ENCODE results near the gene LTBP2. TPM values are rescaled to one million over a fixed set of nuclear protein-coding genes. Genes with fewer than 3 reads are reported as not detected.
"Not testable (repeated sequence)": the region's sequence is repeated elsewhere in the genome, so short reads cannot be mapped to it uniquely, and the experiment has no call there.

Gene LTBP2
- total RNA-seq, 4 donors from 2014 or later = 81.3 to 240 (median 189) TPM

DNA sequence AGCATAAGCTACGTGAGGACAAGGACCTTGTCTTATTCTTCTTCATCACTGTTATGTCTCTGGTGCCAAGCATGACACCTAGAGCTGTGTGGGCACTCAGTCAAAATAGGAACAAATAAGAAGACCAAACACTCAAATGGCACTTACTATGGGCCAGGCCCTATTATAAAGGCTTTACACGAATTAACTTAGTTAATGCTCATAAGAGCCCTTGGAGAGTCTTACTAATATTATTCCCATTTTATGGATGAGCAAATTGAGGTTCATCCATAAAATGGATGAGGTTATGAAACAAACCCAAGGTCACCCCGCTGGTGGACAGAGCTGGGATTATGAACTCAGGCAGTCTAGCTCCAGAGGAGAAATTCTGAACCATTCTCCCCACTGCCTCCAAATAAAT is 70.8 kb downstream of the LTBP2 start:
- H3K4me1 ChIP-seq = peaks cover 22 to 29% of the 10 kb centered on the region in 2 donors
- DNase-seq = no peak
- peak overlapping the region in 2 of 3 donors; percentile 25 to 32 for H3K27ac ChIP-seq
- TF ChIP-seq POLR2A (IDR thresholded peaks at IDR 0.05) = no peak
- TF ChIP-seq, protein P1, sequence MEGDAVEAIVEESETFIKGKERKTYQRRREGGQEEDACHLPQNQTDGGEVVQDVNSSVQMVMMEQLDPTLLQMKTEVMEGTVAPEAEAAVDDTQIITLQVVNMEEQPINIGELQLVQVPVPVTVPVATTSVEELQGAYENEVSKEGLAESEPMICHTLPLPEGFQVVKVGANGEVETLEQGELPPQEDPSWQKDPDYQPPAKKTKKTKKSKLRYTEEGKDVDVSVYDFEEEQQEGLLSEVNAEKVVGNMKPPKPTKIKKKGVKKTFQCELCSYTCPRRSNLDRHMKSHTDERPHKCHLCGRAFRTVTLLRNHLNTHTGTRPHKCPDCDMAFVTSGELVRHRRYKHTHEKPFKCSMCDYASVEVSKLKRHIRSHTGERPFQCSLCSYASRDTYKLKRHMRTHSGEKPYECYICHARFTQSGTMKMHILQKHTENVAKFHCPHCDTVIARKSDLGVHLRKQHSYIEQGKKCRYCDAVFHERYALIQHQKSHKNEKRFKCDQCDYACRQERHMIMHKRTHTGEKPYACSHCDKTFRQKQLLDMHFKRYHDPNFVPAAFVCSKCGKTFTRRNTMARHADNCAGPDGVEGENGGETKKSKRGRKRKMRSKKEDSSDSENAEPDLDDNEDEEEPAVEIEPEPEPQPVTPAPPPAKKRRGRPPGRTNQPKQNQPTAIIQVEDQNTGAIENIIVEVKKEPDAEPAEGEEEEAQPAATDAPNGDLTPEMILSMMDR (IDR thresholded peaks at IDR 0.05) = no peak
- intact Hi-C loops (cut with DNase I) = no loop called here
- no peaks in the 10 kb centered on the region for H3K36me3 ChIP-seq
- H3K4me3 ChIP-seq (replicated peaks in 1 of 3) = no peak overlapping the region
- H3K9me3 ChIP-seq = no peaks in the 10 kb centered on the region
- H3K27me3 ChIP-seq = no peaks in the 10 kb centered on the region
- 91 to 95% methylated on average over 3 of the region's 3 CpGs for WGBS, 2 donors

DNA sequence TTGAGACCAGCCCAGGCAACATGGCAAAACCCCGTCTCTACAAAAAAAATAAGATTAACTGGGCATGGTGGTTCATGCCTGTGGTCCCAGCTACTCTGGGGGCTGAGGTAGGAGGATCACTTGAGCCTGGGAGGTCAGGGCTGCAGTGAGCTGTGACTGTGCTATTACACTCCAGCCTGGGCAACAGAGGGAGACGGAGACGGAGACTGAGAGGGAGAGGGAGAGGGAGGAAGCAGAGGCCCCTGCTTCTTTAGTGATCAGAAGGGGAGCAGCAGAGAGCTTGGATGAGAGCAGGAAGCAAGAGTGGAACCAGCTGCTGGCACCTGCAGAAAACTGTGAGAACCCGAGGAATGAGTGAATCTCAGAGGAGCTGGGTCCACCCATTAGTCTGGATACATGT is 72.5 kb downstream of the LTBP2 start:
- Histone ChIP-seq H3K27ac (peak overlapping the region; percentile 38 to 71 (median 54)), H3K36me3 (no peaks in the 10 kb centered on the region), H3K27me3 (no peaks in the 10 kb centered on the region), H3K9me3 (no peaks in the 10 kb centered on the region), H3K4me3 (replicated peaks in 1 of 3) (no peak overlapping the region), H3K4me1 (peaks cover 9 to 13% of the 10 kb centered on the region in 2 donors)
- no peak for TF ChIP-seq POLR2A (IDR thresholded peaks at IDR 0.05)
- TF ChIP-seq, protein P1 (IDR thresholded peaks at IDR 0.05) = no peak
- intact Hi-C loops (cut with DNase I) = no loop called here
- peak; percentile 70 to 73 for DNase-seq
- WGBS, 2 donors = 34 to 50% methylated on average over 4 of the region's 4 CpGs

DNA sequence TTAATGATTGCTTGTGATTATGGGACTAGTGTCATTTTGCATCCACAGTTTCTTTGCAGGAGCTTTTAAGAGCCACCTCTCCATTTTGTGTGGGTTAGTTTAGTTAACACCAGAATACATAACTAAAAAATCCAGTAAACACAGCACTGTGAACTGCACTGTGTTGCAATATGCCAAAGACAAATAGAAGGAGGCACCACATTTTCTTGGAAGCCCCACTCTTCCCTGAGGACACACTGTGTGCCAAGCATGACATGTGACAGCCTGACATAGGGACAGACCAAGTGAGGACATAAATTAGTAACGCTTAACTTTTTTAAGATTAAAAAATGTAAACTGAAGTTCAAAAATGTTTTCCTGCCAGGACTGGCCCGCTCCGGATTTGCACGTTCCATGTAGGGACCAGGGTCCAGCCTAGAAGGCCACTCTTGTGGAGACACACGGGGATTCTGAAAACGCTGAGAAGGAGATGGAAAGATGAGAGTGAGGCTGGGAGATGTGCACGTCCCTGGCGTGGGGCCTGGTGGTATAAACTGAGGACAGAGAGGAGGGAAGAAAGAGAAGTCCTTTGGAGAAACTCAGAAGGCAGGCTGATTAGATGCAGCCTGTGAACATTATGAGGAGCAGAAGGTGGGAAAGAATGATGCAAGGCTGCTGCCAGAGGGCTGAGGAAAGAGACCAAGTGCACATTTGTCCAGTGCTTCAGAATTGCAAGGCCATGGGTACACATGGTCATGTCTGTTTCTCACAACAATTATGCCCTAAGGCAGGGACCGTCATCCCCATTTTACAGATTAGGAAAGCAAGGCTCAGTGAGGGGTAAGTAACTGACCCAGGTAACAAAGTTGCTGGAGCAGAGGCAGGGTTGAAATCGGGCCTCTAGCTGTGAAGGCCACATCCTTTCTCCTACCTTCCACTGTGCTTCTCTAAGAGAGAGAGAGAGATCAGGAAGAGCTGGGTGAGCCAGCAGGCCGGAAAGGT is 73.3 kb downstream of the LTBP2 start:
- H3K9me3 ChIP-seq = no peaks in the 10 kb centered on the region
- no peak for DNase-seq
- H3K4me1 ChIP-seq = peaks cover 9 to 13% of the 10 kb centered on the region in 2 donors
- TF ChIP-seq, protein P1 (IDR thresholded peaks at IDR 0.05) = no peak
- no peak for TF ChIP-seq POLR2A (IDR thresholded peaks at IDR 0.05)
- H3K27me3 ChIP-seq = no peaks in the 10 kb centered on the region
- intact Hi-C loops (cut with DNase I) = no loop called here
- H3K27ac ChIP-seq = peak overlapping the region; percentile 38 to 71 (median 54)
- H3K36me3 ChIP-seq = no peaks in the 10 kb centered on the region
- no peak overlapping the region for H3K4me3 ChIP-seq (replicated peaks in 1 of 3)
- WGBS, 2 donors = 80% methylated on average over 11 of the region's 11 CpGs

DNA sequence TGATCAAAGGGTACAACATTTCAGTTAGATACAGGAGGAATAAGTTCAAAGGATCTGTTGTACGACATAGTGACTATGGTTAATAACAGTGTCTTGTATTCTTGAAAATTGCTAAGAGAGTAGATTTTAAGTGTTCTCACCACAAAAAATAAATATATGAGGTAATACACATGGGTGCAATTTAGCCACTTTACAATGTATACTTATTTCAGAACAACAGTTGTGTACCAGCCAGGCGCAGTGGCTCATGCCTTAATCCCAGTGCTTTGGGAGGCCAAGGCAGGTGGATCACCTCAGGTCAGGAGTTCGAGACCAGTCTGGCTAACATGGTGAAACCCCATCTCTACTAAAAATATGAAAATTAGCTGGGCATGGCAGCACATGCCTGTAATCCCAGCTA is 75.7 kb downstream of the LTBP2 start:
- 91 to 100% methylated on average over 3 of the region's 3 CpGs for WGBS, 2 donors
- H3K9me3 ChIP-seq; H3K4me3 ChIP-seq (replicated peaks in 1 of 3); H3K36me3 ChIP-seq; DNase-seq; intact Hi-C loops (cut with DNase I); H3K27me3 ChIP-seq: not testable (repeated sequence)
- peak overlapping the region in 1 of 3 donors; percentile 71 for H3K27ac ChIP-seq
- H3K4me1 ChIP-seq = peaks cover 17 to 27% of the 10 kb centered on the region in 2 donors

DNA sequence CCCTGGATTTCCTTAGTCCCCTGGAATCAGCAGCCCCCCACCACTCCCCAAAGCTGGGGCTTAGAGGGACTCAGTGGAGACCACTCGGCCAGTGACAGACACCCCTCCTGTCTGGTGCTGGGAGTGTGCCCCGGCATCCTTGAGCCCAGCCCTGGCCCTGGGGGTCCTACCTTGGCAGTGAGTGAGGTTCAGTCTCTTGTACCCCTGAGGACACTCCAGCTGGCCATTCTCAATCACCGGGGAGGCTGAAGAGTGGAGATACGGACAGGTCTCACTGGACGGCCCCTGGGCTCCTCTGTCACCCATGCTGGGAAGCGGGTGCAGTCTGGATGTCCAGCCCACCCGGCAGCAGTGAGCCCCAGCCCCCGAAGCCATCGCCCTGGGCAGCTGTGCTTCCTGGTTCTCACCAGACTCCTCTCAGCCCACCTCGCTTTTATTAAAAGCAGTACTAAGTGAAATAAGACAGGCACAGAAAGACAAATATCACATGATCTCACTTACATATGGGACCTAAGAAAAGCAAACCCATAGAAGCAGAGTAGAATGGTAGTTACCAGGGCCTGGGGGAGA is 76.2 kb downstream of the LTBP2 start:
- peak overlapping the region in 1 of 3 donors; percentile 71 for H3K27ac ChIP-seq
- H3K36me3 ChIP-seq = no peaks in the 10 kb centered on the region
- no peak for DNase-seq
- H3K9me3 ChIP-seq = no peaks in the 10 kb centered on the region
- intact Hi-C loops (cut with DNase I) = no loop called here
- 80 to 87% methylated on average over 9 of the region's 10 CpGs for WGBS, 2 donors
- no peak overlapping the region for H3K4me3 ChIP-seq (replicated peaks in 1 of 3)
- H3K4me1 ChIP-seq = peaks cover 17 to 29% of the 10 kb centered on the region in 2 donors
- TF ChIP-seq POLR2A (IDR thresholded peaks at IDR 0.05) = no peak
- TF ChIP-seq, protein P1 (IDR thresholded peaks at IDR 0.05) = no peak
- H3K27me3 ChIP-seq = no peaks in the 10 kb centered on the region

Measured in thyroid gland (tissue), 4 donors.